Fibroblast of lung (primary cell): ENCODE data around the gene AP2A2.

Experiments
- CTCF ChIP-seq, 2 donors: IDR thresholded peaks in 1 of 2; conservative IDR thresholded peaks in 1 of 2; 1 replicate in 1 of 2; 2 replicates in 1 of 2; pipeline ENCODE4 v1.5.1; 2011 to 2012; ENCODE audit warnings: low read length in 2 of 2, control low read depth in 1 of 2, inconsistent platforms in 1 of 2, low read depth in 1 of 2, mild to moderate bottlenecking in 1 of 2
- EZH2 ChIP-seq: IDR thresholded peaks from 2 replicates; pipeline ENCODE4 v1.5.1; 2012; ENCODE audit warnings: low read length, control low read depth, mild to moderate bottlenecking; ENCODE audit errors: missing control alignments

DNA sequence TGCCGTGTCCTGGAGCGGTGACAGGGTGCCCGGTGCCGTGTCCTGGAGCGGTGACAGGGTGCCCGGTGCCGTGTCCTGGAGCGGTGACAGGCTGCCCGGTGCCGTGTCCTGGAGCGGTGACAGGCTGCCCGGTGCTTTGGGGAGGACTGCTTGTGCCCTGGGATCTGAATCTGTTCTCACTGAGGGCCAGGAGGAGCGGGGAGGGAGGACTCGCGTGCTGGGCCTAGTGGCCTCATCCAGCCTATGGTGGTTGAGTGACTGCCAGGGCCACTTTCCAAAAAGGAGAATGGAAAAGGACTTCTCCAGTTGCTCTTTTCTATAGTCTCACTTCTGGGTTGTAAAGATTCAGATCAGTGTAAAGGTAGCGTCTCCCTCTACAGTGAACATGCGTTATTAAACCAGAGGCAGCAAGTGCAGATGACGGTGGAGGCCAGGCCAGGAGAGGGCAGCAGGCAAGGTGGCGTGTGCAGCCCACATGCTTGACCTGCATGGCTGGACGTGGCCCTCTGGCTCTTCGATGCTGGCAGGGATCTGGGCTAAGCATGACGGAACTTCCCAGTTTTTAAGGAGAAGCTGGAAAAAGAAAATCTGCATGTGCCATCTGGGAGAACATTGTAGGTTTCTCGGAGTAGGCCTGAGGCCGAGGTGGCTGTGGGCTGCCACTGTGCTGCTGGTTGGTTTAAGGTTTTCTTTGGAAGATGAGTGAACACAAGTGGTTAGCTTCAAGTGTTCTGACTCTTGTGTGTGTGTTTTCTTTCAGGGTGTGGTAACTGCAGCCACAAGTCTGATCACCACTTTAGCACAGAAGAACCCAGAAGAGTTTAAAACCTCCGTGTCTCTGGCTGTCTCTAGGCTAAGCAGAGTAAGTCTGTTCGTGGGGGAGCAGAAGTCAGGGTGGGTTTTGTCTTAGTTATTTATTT lies 55.0 kb downstream of the AP2A2 start:
- TF ChIP-seq EZH2 (no peak), CTCF (conservative IDR thresholded peaks at IDR 0.05 in 1 of 2, IDR thresholded peaks at IDR 0.05 in 1 of 2; ENCODE audit: low read depth in 1 of 2, low read length in 2 of 2) (no peak)
